ENCODE data around the gene KRT86.
A peak's percentile ranks its signal among the peaks of the same experiment; 100 is the strongest.
"Not testable (repeated sequence)": the region's sequence is repeated elsewhere in the genome, so short reads cannot be mapped to it uniquely, and the experiment has no call there.

Gene KRT86

DNA sequence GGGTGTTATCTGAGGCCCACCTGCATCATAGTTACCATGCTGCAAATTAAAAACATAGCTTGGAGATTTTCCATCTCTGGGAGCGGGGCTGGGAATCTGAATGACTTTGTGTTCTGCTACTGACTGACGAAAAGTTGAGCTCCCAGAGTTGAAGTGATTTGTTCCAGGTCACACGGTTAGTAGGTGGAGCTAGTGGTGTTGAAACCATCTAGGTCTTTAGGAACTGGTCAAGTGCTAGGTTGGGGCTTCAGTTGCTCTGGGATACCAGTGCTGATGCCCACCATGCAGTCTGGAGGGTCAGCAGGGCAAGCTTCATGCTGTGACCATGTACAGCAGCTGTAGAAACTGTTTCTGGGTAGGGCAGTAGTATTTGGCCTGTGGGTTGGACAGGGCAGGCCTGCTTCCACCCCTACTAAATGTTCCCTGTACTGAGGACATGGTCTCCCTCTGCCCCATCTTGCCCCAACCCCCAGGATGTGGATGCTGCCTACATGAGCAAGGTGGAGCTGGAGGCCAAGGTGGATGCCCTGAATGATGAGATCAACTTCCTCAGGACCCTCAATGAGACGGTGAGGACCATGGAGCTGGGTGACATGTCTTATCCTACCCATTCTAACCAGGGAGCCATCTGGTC, 36.1 kb upstream of the KRT86 start:
- FAIRE-seq (no peak), DNase-seq (ENCODE audit: insufficient read length, low spot score) (no peak)

DNA sequence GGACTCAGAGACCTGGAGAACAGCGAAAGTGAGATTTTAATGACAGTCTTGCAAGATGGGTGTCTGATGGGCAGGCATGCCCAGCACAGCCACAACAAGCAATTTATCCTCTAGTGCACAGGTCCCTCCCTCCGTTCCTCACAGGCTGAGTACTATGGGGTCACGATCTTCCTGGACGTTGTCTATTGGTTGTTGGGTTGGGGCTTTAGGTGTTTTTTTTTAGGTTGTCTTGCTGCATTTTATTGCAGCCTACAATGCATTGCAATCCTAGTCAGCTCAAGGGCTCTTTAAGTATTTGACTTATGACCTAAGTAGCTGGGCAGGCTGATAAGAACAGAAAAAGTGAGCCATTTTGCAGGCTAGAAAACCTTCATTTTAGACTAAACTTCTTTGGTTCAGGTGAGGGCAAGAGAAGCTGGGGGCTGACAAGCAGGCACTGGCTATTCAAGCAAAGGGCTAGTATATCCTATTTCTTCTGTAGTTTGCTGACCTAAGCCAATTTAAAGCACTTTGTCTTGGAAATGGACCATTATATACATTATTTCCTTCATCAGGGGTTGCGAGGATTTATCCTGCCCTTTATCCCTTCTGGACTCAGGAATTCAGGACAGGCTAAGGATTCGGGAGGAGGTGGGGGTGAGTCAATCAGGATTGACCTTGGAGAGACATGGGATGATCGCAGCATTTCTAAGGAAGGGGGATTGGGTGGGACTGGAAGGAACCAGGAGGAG, 35.4 kb upstream of the KRT86 start:
- no peak for FAIRE-seq

DNA sequence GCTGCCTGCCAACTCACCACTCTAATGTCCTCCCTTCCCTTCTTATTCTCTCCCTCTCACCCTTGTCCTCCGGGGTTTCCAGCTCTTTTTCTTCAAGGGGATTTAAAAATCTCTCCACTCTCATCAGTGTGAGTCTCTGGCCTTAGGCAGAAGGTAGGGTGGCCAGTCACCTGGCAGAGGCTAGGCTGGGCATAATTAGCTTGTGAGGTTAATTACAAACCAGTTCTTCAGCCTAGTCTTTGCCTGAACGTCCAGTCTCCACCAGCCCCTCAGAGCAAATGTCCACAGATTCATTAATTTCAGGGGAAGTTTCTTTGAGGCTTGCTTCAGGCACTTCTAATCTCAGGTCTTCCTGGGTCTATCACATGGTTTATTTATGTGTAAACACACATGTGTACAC, 34.7 kb upstream of the KRT86 start:
- FAIRE-seq (no peak), DNase-seq (ENCODE audit: insufficient read length, low spot score) (no peak)

More for the DNA sequence above, 35.4 kb upstream of the KRT86 start:
- DNase-seq (ENCODE audit: insufficient read length, low spot score), result no peak

DNA sequence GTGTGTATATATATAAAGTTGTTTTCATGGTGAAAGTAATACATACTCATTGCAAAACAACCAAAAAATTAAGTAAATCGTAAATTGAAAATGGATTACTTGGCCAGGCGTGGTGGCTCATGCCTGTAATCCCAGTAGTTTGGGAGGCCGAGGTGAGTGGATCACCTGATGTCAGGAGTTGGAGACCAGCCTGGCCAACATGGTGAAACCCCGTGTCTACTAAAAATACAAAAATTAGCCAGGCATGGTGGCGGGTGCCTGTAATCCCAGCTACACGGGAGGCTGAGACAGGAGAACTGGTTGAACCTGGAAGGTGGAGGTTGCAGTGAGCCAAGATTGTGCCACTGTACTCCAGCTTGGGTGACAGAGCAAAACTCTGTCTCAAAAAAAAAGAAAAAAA, 34.2 kb upstream of the KRT86 start:
- DNase-seq (ENCODE audit: insufficient read length, low spot score); FAIRE-seq: not testable (repeated sequence)

DNA sequence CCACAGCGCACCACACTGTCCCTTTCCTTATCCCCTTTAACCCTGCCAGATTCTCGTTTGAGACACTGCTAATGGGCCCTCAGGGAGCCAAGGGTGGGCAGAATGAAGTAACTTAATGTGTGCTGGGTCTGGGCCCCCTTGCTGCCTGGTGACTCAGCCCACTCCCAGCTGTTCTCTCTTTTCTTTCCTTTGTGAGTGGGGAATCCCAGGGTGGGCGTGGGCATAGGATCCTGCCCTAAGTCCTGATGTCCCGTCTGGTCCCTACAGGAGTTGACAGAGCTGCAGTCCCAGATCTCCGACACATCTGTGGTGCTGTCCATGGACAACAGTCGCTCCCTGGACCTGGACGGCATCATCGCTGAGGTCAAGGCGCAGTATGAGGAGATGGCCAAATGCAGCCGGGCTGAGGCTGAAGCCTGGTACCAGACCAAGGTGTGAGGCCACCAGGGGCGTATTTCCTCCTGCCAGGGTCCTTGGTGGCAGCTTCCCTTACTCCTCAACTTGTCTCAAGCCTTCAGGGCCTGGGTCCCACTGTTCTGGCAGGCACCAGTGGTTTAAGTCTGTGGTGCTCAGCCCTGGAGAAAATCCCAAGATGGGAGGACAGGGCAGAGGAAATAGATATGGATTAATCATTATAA, 33.1 kb upstream of the KRT86 start:
- no peak for DNase-seq (ENCODE audit: insufficient read length, low spot score)
- no peak for FAIRE-seq

DNA sequence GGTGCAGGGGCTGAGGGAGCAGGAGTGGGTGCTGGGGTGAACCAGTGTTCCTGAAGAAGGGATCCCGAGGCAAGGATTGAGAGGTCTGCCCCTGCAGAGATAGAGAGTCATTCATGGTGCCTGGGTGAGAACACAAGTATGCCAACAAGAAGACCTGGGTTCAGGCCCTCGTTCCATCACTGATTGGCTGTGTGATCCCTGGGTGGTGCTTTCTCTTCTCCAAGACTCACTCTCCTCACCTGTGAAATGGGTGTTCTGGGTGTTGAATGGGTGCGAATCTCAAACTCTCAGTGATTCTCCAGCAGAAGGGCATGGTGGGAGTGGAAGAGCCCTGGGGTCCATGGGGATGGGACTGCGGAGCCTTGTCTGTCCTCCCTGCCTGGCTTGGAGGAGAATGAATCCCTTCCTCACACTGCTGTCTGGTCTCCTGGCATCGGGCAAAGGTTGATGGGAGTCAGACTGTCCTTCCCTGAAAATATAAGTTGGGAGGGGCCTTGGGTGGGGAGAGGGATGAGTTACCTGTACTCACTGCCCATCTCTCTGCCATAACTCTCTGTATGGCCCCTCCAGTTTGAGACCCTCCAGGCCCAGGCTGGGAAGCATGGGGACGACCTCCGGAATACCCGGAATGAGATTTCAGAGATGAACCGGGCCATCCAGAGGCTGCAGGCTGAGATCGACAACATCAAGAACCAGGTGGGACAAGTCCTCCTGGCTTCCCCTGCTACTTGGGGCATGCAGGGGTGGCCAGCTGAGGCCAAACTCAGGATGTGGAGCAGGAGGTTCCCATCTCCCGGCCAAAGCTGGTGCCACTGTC, 31.8 kb upstream of the KRT86 start:
- DNase-seq (ENCODE audit: insufficient read length, low spot score), result no peak
- no peak for FAIRE-seq

DNA sequence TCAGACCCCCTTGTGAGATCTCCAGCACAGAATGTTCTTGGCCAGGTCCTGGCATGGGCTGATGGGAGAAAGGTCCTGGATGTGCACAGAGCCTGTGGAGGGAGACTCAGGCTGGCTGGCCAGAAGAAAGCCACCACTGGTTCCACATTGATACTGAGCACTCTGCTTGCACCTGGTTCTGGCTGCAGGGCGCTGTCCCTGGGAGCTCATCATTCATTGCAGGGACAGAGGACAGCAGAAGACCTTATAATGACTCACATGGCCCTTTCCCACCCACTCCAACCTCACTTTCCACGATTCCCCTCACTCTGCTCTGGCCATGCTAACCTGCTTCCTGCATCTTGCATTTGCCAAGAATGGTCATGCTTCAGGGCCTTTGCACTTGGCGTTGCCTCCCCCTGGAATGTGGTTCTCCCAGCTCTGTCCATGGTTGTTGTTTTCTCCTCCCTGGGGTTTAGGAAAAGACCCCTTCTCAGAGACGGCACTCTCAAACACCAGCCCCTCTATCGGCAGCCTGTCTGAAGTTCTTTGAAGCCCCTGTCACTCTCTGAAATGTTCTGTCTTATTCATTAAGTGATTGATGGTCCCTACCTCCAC, 31.1 kb upstream of the KRT86 start:
- DNase-seq (ENCODE audit: insufficient read length, low spot score) (no peak), FAIRE-seq (no peak)

DNA sequence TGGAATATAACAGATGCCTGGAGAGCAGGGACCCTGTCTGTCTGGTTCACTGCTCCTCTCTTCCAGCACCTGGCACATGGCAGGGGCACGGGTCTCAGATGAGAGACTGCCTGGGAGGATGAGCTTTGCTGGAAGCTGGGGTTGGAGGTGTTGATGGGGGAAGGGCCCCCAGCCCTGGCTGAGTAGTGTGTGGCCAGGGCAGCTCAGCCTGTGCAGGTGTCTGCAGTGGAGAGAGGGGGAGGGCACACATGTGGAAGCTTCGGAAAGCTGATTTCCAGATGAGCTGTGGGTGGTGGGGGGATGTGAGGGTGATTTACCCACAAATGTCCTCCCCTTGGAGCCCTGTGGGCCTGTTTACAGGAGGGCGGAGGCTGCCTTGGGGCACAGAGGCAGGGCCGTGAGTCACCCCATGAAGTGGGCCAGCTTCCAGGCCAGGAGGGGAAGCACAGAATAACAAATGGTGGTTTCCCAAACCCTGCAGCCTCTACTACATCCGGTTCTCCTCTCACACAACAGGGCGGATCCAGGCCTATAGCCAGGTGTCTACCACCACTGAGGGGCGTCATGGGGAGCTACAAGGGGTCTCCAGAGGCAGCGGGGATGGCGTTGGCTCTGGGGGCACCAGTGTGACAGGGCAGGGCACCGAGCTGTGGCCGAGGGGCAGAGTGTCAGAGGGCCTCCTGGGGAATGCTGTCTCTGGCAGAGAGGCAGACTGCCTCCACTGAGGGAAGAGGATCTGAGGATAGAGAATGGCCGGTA, 30.4 kb upstream of the KRT86 start:
- FAIRE-seq (peak; percentile 90), DNase-seq (ENCODE audit: insufficient read length, low spot score) (peak; percentile 80)

DNA sequence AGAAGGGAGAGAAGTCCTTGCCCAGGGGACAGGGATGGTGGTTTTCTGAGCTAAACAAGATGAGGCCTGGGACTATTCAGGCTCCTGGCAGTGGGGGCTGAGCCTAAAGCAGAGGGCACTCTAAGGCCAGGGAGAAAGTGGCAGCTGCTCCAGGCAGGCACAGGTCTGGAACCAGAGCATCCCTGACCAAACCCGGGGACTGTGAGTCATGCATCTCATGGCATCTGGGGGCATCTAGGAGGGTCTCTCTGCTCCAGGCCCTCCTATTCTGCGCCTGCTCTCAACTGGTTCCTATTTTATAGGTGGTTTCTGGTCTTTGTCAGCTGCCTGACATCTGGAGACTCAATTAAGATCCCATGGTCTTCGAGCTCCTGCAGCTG, 29.8 kb upstream of the KRT86 start:
- no peak for FAIRE-seq
- no peak for DNase-seq (ENCODE audit: insufficient read length, low spot score)

DNA sequence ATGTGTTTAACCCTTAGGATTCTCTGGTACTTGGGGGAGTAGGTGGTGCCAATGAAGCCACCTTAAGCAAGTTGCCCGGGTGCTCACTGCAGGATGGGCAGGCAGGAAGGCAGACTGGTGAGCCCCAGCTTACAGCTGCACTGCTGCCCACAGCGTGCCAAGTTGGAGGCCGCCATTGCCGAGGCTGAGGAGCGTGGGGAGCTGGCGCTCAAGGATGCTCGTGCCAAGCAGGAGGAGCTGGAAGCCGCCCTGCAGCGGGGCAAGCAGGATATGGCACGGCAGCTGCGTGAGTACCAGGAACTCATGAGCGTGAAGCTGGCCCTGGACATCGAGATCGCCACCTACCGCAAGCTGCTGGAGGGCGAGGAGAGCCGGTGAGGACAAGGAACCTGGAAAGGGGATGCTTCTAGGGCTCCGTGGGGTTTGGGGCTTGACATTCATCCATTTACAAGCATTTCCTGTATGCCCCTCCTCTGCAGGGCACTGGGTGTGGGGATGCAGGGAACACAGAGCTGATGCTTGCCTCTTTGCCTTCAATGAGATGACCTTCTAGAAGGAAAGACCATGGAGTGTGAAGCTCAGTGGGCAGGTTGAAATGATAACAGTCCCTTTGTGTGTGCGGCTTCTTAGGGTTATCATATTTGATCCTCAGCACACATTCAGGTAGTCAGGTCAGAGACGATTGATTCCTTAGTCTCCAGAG, 29.0 kb upstream of the KRT86 start:
- FAIRE-seq (no peak), DNase-seq (ENCODE audit: insufficient read length, low spot score) (no peak)

DNA sequence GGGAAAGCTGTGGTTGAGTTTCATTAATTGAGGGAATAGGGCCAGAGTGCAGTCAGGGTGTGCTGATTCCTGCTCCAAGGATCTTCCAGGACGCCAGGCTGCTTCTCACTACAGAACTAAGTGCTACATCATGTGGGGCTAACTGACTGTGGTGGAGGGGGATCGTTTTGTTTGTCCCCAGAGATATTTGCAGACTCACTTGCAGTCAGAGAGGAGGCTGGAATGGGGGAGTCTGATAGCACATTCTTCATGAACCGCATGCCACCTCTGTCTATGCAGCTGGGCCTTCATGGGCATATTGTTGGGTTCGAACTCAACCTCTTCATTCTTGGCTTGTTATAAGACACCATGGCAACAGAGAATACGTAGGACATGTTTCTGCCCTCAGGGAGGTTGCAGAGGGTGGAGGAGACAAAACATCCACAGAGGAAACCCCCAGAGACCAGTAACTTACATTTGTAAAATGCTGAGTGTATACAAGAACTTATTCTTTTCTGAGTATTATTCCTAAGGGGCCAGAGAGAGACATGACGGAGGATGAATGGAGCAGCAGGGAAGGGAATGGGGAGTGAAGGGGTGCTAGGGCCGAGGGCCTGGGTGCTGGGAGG, 28.4 kb upstream of the KRT86 start:
- FAIRE-seq, result no peak
- no peak for DNase-seq (ENCODE audit: insufficient read length, low spot score)

DNA sequence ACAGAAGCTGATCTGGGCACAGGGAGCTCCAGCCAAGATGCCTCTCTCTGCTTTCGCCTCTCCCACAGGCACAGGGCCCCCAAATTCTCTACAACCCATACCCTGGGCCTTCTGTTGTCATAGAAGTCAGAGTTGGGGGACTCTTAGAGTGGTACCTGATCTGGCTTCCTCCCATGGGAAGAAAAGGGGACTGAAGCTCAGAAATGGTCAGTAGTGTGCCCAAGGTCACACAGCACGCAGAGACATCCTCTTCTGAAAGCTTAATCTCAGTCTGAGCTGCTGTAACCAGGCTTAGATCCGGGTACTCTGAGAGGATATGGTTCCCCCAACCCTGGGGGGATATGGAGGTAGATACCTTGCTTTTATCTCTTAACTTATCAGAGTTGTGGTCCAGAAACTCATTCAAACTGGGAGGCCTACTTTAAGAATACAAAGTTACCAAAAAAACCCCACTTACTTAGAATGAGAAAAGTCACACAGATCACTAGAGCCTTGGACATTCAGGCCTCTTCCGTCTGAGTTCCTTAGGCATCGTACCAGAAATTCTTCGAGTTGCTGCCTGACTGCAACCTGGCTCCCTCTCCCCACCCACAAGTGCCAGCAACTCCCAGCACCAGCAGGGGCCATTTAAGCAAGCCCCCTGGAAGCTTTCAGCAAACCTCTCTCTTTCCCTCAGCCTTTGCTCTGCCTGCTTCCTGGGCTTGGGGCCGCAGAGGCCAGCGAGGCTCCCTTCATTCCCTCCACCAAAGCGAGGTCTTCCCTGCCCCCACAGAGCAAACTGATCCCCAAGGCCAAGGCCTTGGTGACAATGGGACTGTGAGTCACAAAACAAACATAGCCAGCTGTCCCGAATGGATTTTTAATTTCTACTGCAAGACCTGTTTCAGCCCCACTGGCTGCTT, 27.5 kb upstream of the KRT86 start:
- no peak for DNase-seq (ENCODE audit: insufficient read length, low spot score)
- FAIRE-seq, result no peak

DNA sequence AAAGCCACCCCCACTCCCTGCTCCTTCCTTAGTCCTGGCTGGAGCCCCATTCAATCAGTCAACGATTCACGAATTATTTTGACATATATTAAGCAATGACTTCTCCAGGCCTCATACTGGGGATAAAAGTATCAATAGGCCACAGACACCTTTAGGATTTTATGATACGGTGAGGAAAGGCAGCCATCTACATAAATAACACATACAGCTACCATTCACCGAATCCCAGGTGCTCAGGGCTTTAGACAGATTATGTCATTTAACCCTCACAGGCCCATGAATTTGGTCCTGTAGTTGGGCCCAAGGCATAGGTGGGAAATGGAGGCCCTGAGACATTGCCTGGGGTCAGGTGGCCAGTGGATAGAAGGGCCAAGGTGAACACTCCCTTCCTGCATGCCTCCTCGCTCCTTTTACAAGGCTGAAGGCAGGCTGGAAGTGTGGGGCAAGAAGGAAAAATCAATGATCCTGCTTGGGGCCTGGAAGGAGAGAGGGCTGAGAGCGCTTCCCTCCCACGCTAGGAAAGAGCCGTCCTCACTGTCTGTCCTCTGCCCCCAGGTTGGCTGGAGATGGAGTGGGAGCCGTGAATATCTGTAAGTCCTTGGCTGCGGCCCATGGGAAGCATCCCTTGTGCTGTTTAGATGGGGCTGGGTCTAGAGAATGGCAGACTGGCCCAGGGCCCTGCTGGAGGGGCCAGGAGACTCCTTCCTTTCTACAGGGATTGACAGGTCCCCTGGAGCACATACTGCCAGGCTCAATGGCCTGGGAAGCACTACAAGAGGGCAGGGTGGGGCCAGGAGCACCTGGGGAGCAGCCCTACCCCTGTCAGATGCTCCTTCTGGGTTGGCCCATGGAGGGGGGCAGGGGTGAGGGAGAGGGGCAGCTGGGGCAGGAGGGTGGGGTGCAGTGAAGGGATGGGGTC, 26.6 kb upstream of the KRT86 start:
- FAIRE-seq, result no peak
- DNase-seq (ENCODE audit: insufficient read length, low spot score), result no peak

DNA sequence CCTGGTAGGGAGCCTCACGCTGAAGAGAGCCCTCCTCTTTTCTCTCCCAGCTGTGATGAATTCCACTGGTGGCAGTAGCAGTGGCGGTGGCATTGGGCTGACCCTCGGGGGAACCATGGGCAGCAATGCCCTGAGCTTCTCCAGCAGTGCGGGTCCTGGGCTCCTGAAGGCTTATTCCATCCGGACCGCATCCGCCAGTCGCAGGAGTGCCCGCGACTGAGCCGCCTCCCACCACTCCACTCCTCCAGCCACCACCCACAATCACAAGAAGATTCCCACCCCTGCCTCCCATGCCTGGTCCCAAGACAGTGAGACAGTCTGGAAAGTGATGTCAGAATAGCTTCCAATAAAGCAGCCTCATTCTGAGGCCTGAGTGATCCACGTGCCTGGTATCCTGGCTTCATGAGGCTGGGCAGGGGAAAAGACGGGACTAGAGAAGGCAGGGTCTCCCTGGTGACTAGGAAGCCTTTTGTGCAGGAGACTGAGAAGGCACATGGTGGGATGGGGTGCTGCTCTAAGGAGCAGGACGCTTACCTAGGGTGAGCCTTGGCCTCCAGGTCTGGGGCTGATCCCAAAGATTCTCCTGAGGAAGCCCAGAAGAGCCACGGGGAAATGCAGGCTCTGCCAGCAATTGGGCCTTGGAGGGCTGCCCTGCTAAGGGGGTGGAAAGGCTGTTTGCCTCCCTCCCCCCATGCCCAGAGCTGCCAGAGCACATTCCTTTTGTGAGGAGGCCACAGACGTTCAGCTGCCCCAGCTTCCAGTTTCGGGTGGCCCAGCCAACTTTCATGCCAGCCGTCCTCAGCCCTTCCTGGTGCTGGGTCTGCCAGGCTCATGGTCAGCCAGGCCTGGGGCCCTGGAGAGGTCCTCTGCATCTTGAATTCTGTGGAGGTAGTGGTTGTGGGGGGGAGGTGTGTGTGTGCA, 25.6 kb upstream of the KRT86 start:
- no peak for DNase-seq (ENCODE audit: insufficient read length, low spot score)

DNA sequence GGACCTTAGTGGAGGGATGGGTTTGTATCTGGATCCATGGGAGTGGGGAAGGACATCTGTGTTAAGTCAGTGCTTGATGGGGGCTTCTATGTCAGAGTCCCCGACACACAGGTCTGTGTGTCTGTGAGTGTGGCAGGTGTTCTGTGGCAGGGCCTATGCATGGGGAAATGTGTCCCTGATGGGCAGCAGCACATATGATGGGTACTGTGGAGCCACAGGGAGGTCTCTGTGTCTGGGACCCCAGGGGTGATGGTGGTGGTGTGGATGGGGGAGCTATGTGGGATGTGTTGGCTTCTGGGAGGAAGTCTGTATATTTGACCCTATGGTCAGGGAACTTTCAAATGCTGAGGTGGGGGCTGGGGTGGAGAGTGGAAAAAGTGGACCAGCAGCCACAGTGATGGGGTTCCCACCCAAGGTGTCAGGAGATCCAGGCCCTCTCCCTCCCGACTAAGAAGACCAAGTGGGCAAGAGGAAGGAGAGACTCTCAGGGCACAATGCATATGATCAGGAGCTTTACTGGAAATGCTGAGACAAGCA, 24.9 kb upstream of the KRT86 start:
- DNase-seq (ENCODE audit: insufficient read length, low spot score), result no peak
- no peak for FAIRE-seq

More for the DNA sequence above, 25.6 kb upstream of the KRT86 start:
- FAIRE-seq, result no peak

All from GM19239 (cell line).